Measurements from ENCODE around the gene HK1.
"Not testable (repeated sequence)": the region's sequence is repeated elsewhere in the genome, so short reads cannot be mapped to it uniquely, and the experiment has no call there.

The HK1 gene

DNA sequence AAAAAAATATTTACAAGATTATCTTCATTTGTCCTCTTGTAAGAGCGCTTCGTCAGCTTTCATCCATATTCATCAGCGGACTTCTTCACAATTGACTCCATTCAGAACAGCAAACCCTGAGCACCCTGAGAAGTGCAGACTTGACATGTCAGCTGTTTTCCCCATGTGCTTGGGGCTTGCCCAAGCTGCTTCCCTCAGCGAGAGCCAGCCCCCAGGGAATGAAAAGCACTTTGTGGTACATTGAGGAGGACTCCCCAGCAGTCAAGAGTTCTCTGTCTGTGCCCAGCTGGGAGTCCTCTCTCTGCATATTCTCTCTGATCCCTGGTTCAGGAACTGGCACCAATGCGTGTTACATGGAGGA, 35.5 kb upstream of the HK1 start:
- DNase-seq (ENCODE audit: low read depth), result no peak
- TF ChIP-seq, protein P1, sequence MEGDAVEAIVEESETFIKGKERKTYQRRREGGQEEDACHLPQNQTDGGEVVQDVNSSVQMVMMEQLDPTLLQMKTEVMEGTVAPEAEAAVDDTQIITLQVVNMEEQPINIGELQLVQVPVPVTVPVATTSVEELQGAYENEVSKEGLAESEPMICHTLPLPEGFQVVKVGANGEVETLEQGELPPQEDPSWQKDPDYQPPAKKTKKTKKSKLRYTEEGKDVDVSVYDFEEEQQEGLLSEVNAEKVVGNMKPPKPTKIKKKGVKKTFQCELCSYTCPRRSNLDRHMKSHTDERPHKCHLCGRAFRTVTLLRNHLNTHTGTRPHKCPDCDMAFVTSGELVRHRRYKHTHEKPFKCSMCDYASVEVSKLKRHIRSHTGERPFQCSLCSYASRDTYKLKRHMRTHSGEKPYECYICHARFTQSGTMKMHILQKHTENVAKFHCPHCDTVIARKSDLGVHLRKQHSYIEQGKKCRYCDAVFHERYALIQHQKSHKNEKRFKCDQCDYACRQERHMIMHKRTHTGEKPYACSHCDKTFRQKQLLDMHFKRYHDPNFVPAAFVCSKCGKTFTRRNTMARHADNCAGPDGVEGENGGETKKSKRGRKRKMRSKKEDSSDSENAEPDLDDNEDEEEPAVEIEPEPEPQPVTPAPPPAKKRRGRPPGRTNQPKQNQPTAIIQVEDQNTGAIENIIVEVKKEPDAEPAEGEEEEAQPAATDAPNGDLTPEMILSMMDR (IDR thresholded peaks at IDR 0.05; ENCODE audit: insufficient read depth, low read depth, low read length, missing control alignments), result no peak
- H3K4me3 ChIP-seq (ENCODE audit: low read depth, low read length), result no peak overlapping the region

GRCh38 chr10:69243817-69244216, 34.5 kb upstream of the HK1 start:
- DNase-seq (ENCODE audit: low read depth), result no peak
- H3K4me3 ChIP-seq (ENCODE audit: low read depth, low read length), result no peak overlapping the region
- TF ChIP-seq, protein P1 (IDR thresholded peaks at IDR 0.05; ENCODE audit: insufficient read depth, low read depth, low read length, missing control alignments), result no peak

- DNase-seq (ENCODE audit: low read depth), result no peak
- no peak overlapping the region for H3K4me3 ChIP-seq (ENCODE audit: low read depth, low read length)
- TF ChIP-seq, protein P1 (IDR thresholded peaks at IDR 0.05; ENCODE audit: insufficient read depth, low read depth, low read length, missing control alignments), result no peak
These were observed 32.3 kb upstream of the HK1 start for GRCh38 chr10:69246036-69246435.

- H3K4me3 ChIP-seq (ENCODE audit: low read depth, low read length), result no peak overlapping the region
- DNase-seq (ENCODE audit: low read depth), result no peak
- TF ChIP-seq, protein P1 (IDR thresholded peaks at IDR 0.05; ENCODE audit: insufficient read depth, low read depth, low read length, missing control alignments), result no peak
These were observed 31.5 kb upstream of the HK1 start for GRCh38 chr10:69246581-69247312.

GRCh38 chr10:69247313-69247710, 31.0 kb upstream of the HK1 start:
- TF ChIP-seq, protein P1 (IDR thresholded peaks at IDR 0.05; ENCODE audit: insufficient read depth, low read depth, low read length, missing control alignments), result no peak
- DNase-seq (ENCODE audit: low read depth), result no peak
- H3K4me3 ChIP-seq (ENCODE audit: low read depth, low read length), result no peak overlapping the region

DNA sequence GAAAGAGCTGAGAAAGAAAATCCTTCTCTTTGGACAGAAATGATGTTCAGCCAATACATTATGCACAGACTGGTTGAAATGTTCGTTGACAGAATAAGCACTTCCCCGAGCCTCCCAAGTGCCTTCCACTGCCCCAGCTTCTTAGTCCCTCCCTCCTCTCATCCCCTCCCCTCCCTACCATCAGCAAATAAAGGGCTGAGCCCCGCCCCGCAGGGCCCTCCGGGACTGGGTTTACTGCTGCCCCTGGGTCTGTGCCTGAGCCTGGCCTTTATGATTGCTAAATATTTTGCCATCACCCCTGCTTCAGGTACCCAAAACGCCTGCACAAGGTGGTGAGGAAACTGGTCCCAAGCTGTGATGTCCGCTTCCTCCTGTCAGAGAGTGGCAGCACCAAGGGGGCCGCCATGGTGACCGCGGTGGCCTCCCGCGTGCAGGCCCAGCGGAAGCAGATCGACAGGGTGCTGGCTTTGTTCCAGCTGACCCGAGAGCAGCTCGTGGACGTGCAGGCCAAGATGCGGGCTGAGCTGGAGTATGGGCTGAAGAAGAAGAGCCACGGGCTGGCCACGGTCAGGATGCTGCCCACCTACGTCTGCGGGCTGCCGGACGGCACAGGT, 30.1 kb upstream of the HK1 start:
- no peak overlapping the region for H3K4me3 ChIP-seq (ENCODE audit: low read depth, low read length)
- TF ChIP-seq, protein P1 (IDR thresholded peaks at IDR 0.05; ENCODE audit: insufficient read depth, low read depth, low read length, missing control alignments), result no peak
- no peak for DNase-seq (ENCODE audit: low read depth)

DNA sequence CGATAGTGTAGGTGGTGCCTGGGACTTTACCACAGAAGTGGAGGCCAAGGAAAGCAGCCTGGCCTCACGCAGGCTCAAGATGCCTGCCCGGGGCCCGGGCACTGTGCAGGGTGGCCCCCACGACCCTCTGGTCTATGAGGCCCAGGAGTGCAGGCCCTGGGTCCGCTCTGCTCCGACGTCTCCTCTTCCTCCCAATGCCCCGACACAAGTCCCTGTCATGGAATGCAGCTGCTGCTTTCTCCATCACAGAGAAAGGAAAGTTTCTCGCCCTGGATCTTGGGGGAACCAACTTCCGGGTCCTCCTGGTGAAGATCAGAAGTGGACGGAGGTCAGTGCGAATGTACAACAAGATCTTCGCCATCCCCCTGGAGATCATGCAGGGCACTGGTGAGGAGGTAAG, 28.3 kb upstream of the HK1 start:
- TF ChIP-seq, protein P1 (IDR thresholded peaks at IDR 0.05; ENCODE audit: insufficient read depth, low read depth, low read length, missing control alignments), result no peak
- no peak for DNase-seq (ENCODE audit: low read depth)

DNA sequence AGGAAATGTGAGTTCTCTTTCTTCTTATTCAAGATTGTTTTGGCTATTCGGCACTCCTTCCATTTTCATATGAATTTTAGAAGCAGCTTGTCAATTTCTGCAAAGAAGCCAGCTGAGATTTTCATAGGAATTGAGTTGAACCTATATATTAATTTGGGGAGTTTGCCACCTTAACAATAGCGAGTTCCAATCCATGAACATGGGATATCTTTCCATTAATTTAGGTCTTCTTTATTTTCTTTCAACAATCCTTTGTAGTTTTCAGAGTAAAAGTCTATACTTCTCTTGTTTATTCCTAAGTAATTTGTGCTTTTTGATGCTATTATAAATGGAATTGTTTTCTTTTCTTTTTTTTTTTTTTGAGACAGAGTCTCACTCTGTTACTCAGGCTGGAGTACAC, 26.9 kb upstream of the HK1 start:
- not testable (repeated sequence) for DNase-seq (ENCODE audit: low read depth); H3K4me3 ChIP-seq (ENCODE audit: low read depth, low read length)

More for the DNA sequence above, 28.3 kb upstream of the HK1 start:
- H3K4me3 ChIP-seq (ENCODE audit: low read depth, low read length), result no peak overlapping the region

Measured in GM12865 (cell line).